HG03571 (cell line): ENCODE data around the gene IL21R.

ENCODE experiments used
- ATAC-seq: cut with Tn5 transposase; IDR thresholded peaks from one replicate; pipeline ENCODE4 v1.9.1; 2021; ENCODE audit not compliant: unreplicated experiment

Gene IL21R

DNA sequence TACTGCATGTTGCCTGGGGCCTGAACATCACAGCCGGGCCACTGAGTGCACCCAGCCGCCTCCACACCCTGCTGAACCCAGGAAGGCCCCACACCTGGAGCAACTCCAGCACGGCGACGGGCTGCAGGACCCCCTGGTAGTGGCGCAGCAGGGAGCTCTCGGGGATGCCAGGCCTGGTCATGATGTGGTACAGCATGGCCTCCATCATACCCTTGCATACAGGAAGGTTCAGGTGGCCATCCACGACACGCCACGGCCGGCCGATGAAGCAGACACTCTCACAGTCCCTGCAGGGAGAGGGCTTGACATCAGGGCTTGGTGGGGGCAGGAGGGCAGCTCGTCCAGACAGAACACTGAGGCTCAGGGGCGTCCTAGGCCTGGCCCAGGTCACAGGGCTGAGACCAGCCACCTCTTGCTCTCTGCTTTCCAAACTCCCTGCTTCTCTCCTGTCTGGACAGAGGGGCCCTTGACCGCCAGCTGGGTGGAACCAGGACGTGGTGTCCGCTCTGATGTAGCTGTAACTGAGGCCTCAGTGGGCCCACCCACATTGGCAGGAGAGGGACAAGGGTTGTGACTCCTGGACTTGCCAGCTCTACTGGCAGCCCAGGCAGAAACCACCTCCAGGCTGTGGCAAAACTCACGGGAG, 60.3 kb downstream of the IL21R start:
- no peak for ATAC-seq

DNA sequence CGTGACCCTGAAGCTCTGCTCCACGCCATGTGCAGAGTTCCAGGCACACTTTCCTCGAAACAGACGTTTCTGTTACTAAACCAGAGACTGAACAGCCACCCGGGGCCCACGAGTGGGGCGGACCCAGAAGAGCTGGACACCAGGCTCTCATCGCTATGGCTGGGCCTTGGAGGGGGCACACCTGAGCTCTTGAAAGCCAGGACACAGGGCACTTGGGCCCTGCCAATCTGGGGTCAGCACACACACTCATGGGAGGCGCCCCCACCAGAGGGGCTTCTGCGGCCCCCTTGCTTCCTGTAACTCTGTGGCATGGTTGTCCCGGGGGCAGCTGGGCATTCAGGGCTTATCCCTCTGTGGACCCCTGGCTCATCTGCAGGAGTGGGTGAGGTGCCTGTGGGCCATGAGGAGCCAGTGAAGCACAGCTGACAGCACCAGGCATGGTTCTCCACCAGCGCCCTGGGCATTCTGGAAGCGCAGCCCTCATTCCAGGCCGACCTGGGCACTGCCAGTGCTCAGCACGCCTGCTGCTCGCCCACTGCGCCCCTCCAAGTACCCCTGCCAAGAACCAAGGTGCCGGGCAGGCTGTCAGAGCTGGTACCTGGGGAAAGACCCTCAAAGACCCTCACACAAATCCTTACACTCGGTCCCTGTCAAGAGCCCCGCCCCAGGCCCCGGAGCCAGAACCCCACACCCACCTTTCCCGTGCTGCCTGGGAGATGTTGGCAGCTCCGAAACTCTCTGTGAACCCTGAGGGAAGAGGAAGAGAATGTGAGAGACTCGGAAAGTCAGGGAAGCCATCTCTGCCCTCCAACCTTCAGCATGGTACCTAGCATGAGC, 61.1 kb downstream of the IL21R start:
- ATAC-seq = no peak

DNA sequence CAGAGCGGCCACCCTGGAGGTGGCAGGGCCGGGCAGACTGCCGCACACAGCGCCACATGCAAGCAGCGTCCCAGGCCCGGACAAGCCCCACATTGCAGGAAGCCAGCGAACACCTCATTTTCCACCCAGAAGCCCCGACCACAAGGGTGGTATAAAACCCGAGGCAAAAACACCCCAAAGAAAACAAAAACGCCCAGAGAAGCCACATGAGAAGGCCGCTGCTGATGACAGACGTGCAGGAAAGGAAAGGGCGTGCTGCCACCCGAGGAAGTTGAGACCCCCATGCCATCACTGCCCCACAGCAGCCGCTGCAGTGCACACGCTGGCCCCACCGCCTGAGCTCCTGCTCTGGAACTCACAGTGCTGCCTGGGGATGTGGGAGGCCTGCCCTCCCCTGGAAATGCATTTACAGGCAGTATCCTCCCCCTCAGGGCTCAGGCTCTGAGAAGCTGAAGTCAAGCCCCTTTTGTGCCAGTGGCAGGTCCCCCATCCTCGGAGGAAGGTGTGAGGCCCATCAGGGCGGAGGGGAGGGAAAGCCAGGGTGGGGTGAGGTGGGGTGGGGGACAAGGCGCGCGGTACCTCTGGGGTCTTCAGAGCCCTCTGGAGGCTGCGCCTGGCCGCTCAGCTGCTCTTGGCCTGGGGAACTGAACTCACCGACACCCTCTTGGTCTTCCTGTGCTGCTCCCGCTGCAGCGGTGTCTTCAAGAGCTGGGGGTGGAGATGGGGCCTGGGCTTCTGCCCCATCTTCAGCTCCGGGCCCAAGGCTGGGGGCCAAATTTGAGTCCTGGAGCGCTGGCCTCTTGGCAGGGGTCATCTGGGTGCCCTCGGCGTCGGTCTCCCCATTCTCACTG, 62.0 kb downstream of the IL21R start:
- no peak for ATAC-seq

DNA sequence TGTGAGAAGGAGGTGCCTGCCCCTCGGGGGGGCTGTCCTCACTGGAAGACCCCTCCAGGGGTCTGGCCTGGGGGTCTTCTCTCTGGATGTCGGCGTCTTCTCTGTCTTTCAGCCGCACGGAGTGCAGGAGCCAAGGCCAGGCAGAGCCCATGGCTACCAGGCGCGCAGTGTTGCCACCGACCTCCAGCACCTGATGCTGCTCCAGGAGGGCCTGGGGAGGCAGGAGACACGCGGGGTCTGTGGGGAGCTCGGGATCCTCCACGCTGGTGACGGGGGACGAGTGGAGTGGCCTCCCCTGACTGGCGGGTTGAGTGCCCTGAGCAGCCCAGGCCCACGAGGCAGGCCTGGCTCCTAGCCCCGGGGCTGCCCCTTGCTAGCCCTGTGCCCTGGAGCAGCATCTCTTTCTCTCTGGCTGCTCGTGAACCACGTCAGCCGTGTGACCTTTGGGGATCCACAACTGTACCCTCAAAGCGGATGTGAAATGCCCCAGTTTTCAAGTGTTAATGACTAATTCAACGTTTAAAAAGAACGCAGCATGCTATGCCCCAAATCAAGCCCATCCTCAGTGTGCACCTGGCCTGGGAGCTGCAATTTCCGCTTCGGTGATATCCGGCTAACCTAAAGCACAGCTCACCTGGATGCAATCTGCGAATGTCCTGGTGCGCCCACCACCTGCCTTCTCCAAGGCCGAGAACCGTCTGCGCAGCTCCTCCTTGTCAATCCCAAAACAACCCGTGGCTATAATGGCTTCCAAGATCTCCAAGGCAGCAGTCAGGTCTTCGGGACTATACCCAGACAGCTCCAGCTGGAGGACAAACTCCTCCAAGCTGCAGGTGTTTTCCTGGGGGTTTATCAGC, 62.9 kb downstream of the IL21R start:
- no peak for ATAC-seq

DNA sequence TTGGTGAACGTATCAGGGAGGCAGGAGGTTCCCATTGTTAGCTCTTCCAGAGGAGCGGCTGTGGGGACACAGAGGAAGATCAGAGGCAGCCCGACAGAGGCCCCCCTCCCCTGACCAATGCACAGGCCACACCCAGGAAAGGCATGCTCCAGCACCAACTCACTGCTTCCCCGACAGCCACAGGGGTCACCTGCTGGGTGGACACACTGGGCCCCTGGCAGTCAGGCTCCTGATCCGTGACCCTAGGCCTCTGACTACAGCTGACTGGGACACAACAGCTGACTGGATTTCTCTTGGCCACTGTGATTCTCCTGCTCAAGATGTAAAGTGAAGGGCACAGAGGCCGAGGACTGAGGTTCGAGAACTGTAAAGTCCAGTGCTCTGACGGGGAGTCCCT, 63.5 kb downstream of the IL21R start:
- ATAC-seq = no peak

DNA sequence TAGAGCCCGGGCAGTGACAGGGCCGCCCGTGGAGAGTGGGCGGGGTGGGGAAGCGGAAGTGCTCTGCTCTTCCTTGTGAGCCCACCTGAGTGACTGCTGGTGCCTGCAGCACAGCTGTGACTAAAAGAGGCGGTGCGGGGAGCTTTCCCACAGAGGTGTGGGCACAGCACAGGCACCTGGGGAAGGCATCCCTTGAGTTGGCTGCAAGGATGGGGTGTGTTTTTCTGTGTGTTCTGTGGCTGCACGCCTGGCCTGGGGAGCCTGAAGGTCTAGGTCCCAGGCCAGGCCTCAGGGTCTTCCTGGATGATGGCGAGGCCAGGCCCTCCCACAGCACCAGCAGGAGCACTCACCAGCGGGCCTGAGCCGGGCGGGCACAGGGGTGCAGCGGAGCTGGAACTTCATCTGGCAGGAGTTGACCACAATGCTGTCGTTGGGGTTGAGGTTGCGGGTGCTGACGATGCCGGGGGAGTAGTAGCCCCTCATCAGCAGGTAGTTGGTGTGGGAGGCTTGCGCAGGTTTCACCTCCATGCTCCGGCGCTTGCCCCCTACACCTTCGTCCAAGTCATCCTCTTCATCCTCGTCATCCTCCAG, 67.1 kb downstream of the IL21R start:
- ATAC-seq = no peak

DNA sequence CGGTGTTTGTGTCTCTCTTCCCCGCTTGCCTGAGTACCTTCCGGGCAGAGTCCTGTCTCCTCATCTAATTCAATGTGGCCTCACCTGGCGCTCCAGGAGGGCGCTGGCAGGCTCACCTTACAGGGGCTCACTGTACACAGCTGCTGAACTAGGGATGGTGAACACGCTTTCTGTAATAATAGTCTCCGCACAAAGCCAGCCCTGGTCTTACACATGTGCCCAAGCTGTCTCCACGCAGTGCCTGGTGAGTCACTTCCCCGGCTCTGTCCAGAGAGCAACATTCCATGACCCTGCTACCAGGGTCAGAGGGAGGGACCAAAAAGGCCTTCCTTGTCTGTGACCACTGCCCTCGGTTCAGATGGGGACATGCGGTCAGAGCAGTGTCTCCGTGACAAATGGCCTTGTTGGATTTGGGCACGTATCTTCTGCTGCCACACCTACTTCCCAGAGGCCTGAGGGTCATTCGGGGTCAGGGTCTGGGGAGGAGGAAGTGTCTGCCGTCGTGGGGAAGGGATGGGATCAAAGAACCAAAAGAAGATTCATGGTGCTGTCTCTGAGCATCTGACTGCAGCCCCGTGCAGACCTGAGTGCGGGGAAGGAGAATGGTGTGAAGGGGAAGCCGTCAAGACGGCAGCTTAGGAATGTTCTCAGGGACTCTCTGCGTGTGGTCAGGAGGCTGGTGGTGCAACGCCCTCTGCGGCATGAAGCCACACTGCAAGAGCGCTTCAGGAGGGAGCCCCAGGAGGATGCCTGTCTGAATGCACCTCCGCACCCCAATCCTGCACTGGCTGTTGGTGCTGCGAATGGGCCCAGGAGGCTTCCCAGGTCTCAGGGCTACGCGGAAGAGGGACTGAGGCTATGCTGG, 68.8 kb downstream of the IL21R start:
- ATAC-seq = no peak

DNA sequence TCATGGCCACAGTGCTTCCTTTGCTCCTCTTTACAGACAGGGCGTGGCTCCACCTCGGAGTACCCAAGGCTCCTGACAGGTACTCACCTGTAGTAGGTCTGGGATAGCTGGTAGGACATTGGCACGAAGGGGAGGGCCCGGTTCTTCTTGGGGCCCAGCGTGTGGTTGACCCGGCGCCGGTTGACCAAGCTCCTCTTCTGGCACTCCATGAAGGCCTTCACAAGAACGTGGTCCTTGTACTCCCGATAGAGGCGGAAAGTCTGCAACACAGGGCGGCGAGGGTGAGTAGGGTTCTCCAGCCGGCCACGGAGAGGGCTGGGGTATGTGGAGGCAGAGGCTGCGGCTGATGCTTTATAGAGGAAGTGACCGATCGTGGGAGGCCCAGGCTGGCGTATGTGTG, 69.7 kb downstream of the IL21R start:
- no peak for ATAC-seq

DNA sequence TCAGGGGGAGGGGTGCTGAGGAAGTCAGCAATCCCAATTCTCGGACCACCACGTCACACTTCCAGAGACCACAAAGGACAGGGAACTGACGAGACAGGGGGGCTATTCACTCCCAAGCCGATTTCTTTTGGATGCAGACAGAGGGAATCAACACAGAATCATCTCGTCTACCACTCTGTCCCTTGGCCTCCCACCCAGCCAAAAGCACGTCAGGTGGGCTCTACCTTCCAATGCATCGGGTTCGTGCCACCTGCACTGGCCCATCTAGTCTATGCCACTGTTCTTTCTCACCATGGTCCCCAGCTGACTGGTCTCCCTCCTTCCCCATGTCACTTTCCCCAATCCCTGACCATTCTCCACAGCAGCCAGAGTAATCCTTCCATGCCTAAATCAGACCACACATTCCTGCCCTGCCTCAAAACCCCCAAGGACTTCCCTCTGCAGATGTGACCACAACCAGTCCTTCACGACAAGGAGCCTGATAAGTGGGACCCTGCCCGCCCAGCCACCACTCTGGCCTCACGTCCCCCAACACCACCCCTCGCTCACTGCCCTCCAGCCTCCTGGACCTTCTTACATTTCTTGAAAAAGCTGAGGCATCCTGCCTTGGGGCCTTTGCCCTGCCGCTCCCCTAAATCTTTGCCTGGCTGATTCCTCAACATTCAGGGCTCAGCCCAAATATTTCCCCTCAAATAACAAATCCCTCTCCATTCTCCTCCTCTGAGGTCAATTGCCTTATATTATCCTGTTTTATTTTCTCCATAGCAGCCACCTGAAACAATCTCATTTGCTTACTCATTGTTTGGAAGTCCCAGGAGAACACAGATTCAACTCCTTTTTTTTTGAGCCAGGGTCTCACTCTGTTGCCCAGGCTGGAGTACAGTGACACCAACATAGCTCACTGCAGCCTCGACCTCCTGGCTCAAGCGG, 70.4 kb downstream of the IL21R start:
- ATAC-seq = no peak

DNA sequence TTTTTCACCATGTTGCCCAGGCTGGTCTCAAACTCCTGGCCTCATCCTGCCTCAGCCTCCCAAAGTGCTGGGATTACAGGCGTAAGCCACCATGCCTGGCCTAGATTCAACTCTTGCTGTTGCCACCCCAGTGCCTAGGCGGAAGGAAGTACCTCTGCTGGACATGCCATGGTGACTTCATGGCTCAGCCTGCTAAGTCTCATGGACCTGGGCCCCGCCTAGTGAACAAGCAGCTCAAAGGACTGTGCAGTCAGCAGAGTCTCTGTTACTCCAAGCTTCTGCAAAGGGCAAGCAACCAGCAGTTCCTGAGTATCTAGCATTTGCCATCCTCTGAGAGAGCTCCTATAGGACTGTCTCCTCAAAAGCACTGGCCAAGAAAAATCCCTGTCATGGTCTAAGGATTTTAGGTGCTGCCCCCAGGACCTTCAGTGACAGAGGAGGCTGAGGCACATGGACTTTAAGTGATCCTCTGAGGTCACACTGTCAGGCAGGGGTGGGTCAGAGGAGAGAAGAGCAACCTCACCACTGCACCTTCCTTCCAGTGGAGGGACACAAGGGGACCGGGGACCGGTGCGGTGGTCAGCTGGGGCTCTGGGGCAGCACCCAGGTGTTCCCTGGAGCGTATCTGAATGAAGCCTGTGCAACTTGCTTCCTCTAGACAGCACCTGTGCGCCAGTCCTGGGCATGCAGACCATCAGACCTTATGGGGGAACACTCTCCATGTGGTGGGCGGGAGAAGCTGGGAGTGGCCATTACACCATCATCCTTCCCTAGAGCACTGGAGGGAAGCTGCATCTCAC, 71.3 kb downstream of the IL21R start:
- ATAC-seq = no peak

DNA sequence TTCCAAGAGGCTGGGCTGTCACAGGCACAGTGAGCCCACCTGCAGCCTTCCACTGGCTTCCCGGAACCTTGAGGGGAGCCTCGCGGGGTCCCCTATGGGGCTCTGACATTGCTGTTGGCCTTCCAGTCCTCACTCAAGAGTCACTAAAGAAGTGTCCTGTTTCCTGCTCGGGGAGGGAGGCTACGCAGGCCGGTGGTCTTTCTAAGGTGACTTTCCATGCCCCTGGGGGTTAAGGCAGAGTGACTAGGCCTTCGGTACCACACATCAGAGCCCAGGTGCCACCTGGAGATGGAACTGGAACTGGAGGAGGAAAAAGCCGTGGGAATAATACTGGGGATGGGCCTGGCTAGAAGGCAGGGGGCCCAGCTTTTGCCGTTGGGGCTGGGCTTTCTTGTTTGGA, 72.1 kb downstream of the IL21R start:
- ATAC-seq = no peak

DNA sequence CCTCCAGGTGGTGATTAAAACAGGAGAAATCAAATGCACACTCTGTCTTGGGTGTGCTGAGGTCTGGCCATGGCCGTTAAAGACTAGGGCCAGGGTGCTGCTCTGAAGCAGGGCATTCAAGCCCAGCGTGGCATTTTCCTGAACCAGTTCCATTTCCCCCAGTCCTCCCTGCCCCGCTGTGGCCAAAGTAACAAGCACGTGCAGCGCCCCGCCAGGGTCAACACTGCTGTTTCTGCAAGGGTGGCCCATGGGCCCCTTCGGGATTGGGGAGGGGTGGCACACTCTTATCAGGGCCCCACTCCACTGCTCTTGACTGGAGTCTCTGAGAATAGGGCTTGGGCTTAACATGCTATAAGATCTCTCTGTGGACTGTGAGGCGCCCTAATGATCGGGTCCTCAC, 72.9 kb downstream of the IL21R start:
- ATAC-seq = no peak

DNA sequence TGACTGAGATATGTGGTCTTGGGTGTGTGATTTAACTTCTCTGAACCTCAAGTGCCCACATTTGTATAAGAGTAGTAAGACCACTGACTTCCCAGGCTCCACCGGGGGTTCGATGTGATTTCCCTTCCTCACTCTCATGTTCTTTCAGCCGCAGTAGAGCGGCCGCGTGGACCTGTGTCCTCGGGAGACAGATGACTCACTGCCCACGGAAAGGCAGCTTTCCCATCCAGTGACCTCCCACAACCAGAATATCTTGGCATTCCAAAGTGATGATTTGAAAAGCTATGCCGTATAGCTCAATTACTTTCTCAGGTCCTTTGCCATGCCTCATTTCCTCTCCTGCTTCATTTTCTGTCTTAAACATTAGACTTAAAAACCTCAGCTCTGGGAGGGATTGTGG, 73.6 kb downstream of the IL21R start:
- ATAC-seq = no peak

DNA sequence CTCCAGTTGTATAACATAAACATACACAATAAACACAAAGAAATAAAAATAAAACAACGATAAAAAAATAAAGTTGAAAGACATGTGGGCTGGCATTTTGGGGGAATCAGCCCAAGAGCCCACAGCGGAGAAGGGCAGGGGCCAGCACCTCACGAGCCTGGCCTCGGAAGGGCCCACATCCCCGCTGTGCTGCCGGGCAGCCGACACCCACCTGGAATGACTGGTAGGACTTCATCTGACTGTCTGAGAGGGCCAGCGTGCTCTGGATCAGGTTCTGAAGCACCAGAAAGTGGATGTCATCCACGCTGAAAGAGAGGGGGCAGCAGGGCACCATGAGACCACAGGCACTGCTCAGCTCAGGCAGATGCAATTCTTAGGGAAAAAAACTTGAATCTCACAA, 74.3 kb downstream of the IL21R start:
- ATAC-seq = no peak

DNA sequence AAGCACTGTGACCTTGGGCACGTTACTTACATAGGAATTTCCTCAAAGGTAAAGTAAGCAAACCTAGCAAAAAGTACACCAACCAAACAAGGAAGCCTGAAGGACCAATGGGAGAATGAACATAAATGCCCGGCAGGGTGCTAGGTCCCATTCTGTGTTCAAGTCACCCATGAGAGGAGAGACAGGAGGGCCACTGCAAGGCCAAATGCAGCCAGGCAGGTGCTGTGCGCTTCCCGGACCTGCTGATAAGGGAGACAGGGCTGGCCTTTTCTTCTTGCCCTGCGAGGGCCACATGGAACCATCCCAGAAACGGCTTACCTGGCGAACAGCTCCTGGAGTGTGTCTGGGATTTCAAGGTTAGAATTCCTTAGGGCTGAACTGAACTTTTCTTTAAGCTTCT, 78.8 kb downstream of the IL21R start:
- no peak for ATAC-seq

DNA sequence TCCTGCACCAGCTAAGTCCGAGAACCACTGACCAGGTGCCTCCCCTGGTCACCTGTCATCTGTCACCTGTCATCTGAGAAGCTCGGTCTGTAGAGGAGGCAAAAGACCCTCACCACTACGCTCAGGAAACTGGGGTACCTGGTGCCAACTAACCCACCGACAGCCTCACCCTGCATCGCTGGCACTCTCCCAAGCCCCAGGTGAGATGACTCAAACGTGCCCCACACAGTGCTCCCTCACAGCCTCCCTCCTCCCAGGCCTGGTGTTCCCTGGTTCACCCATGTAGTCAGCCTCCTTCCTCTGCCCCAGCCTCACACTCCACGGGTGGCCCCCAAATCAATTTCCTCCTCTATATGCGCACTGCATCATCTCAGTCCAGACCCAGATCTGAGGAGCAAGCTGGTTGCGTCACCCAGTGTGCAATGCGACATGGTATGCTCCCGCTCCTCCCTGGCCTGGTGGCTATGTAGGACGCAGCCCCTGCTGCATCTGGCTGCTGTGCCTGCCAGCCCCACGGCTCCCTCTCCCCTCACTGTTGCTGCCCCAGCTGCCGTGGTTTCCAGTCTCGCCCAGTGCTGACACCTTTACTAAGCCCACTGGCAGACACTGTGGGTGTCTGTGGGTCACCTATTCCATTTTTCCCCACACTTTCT, 79.4 kb downstream of the IL21R start:
- no peak for ATAC-seq

DNA sequence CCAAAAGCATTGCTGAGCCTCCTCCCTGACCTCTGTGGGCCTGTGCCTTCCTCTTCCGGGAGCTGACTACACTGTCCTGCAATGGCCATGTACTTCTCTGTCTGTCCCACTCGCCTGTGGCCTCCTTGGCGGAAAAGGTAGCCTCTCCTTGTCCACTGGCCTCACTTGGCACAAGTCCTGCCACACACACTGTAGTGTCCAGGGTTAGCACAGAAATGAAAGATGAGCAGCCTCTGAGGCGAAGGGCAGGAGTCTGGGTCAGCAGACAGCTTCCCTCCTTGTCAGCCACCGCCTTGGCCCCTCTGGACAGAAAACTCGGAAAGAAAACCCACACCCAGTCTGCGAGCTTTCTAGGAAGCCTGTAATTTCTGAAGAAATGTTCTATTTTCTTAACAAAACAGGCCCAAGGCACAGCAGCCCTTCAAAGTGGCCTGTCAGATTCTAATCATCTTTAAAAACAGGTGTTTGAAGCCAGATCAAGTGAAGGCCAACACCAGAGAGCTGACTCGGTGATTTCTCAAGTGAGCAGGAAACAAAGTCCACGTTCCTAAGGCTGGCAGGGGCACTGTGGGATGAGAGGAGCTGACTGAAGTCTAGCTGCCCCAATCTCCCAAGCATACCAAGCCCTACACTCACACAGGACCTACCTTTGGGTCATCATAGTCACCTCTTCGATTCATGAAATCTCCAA, 80.6 kb downstream of the IL21R start:
- ATAC-seq = no peak
